GM23248 (cell line): ENCODE measurements around the gene TBCK. TPM values are rescaled to one million over a fixed set of nuclear protein-coding genes. Genes with fewer than 3 reads are reported as not detected.

Experiments used
- DNase-seq: peaks from one replicate; pipeline ENCODE4 v3.0.0-alpha.2; 2015
- H2AFZ ChIP-seq: fragments of 200-600 bp; sonication (generic); 2 replicates; pipeline ENCODE4 v1.6.1; 2016; ENCODE audit warnings: antibody characterized with exemption
- H3F3A ChIP-seq: fragments of 200-600 bp; sonication (generic); 2 replicates; pipeline ENCODE4 v1.6.1; 2016; ENCODE audit warnings: mild to moderate bottlenecking, antibody characterized with exemption, mixed run types; ENCODE audit not compliant: insufficient read depth
- H3K27ac ChIP-seq: fragments of 200-600 bp; sonication (generic); 2 replicates; pipeline ENCODE4 v1.5.1; 2016; ENCODE audit warnings: mild to moderate bottlenecking
- H3K27me3 ChIP-seq: fragments of 200-600 bp; sonication (generic); replicated peaks from 2 replicates; pipeline ENCODE4 v1.6.1; 2016; ENCODE audit warnings: mild to moderate bottlenecking; ENCODE audit not compliant: insufficient read depth
- H3K36me3 ChIP-seq: fragments of 200-600 bp; sonication (generic); 2 replicates; pipeline ENCODE4 v1.6.1; 2016; ENCODE audit warnings: low read depth, mild to moderate bottlenecking
- H3K4me1 ChIP-seq: fragments of 200-600 bp; sonication (generic); 2 replicates; pipeline ENCODE4 v1.6.1; 2016; ENCODE audit warnings: mild to moderate bottlenecking; ENCODE audit not compliant: insufficient read depth
- H3K4me2 ChIP-seq: fragments of 200-600 bp; sonication (generic); one replicate; pipeline ENCODE4 v1.6.1; 2016; ENCODE audit warnings: mild to moderate bottlenecking; ENCODE audit not compliant: unreplicated experiment
- H3K4me3 ChIP-seq: fragments of 200-600 bp; sonication (generic); 2 replicates; pipeline ENCODE4 v1.5.1; 2016; ENCODE audit warnings: mild to moderate bottlenecking
- H3K79me2 ChIP-seq: fragments of 200-600 bp; sonication (generic); 2 replicates; pipeline ENCODE4 v1.6.1; 2016; ENCODE audit warnings: mild to moderate bottlenecking; ENCODE audit not compliant: insufficient read depth
- H3K9ac ChIP-seq: fragments of 200-600 bp; sonication (generic); 2 replicates; pipeline ENCODE4 v1.6.1; 2016; ENCODE audit warnings: mild to moderate bottlenecking
- H3K9me2 ChIP-seq: fragments of 200-600 bp; sonication (generic); 2 replicates; pipeline ENCODE4 v1.6.1; 2016; ENCODE audit warnings: mixed run types, mild to moderate bottlenecking, moderate library complexity; ENCODE audit not compliant: insufficient read depth
- H3K9me3 ChIP-seq: fragments of 200-600 bp; sonication (generic); one replicate; pipeline ENCODE4 v1.6.1; 2017; ENCODE audit warnings: low read depth
- H4K20me1 ChIP-seq: fragments of 200-600 bp; sonication (generic); 2 replicates; pipeline ENCODE4 v1.6.0; 2016; ENCODE audit not compliant: insufficient read depth
- EZH2 ChIP-seq: fragments of 200-600 bp; sonication (generic); IDR thresholded peaks from 2 replicates; pipeline ENCODE4 v1.6.1; 2018; ENCODE audit warnings: antibody characterized with exemption, mild to moderate bottlenecking; ENCODE audit not compliant: insufficient read depth, poor library complexity, severe bottlenecking
- EZH2phosphoT487 ChIP-seq: fragments of 200-600 bp; sonication (generic); IDR thresholded peaks from 2 replicates; pipeline ENCODE4 v1.6.1; 2018; ENCODE audit warnings: antibody characterized with exemption, moderate library complexity, mild to moderate bottlenecking, low read depth; ENCODE audit not compliant: insufficient read depth
- WGBS, 2 experiments: methylation state at CpG; one replicate each; pipeline ENCODE4 v1.1.6; 2015 to 2017; ENCODE audit warnings: low lambda C conversion rate in 2 of 2, low coverage in 1 of 2; ENCODE audit errors: missing lambda C conversion rate in 2 of 2; 5-methylcytosine and 5-hydroxymethylcytosine counted together
- in situ Hi-C: fragments of 300-500 bp; cut with MboI; formaldehyde crosslinking; loops from 2 replicates; pipeline ENCODE4 v1.15.0; 2020
- polyA plus RNA-seq: library from polyadenylated mRNA; unstranded; fragments of >200 nt; fragmentation: Nextera tagmentation; extraction: Ambion mirVana; gene quantifications from 2 replicates; pipeline ENCODE4 v1.2.1, GENCODE V29; 2016
- total RNA-seq: library from RNA; depleted of rRNA; stranded (reverse); fragments of >200 nt; shearing (Covaris generic); gene quantifications from 2 replicates; pipeline ENCODE4 v1.2.3, GENCODE V29; 2014

Gene TBCK
- total and polyA plus RNA-seq, 2 experiments from 2014 or later: 35.2 to 45.8 TPM

GRCh38 chr4:106033469-106033868, 282.5 kb downstream of the TBCK start:
- 0 out of 2 replicates have a peak overlapping the region, but pooled peaks have one; percentile 17 for H3K27ac ChIP-seq
- no peak overlapping the region for H3K4me2 ChIP-seq
- no peaks in the 10 kb centered on the region for H3K79me2 ChIP-seq
- no peak overlapping the region for H2AFZ ChIP-seq
- H3F3A ChIP-seq: 0 out of 2 replicates have a peak, but pooled peaks cover 4% of the 10 kb centered on the region
- DNase-seq: peak; percentile 2
- TF ChIP-seq EZH2phosphoT487: no peak
- TF ChIP-seq EZH2: no peak
- no peak overlapping the region for H3K9ac ChIP-seq
- H3K27me3 ChIP-seq: no peaks in the 10 kb centered on the region
- H3K4me3 ChIP-seq: no peak overlapping the region
- H3K36me3 ChIP-seq: no peaks in the 10 kb centered on the region
- peaks cover 18% of the 10 kb centered on the region for H3K4me1 ChIP-seq
- no peaks in the 10 kb centered on the region for H3K9me3 ChIP-seq
- H4K20me1 ChIP-seq: no peaks in the 10 kb centered on the region
- no peaks in the 10 kb centered on the region for H3K9me2 ChIP-seq
- in situ Hi-C loops: no loop called here

GRCh38 chr4:106032851-106033286, 283.1 kb downstream of the TBCK start:
- WGBS, 2 experiments: 25 to 29% methylated on average over 1 of the region's 1 CpG
- H3K27ac ChIP-seq: 0 out of 2 replicates have a peak overlapping the region, but pooled peaks have one; percentile 17

GRCh38 chr4:106022454-106022853, 293.6 kb downstream of the TBCK start:
- Histone ChIP-seq H4K20me1 (no peaks in the 10 kb centered on the region), H3K79me2 (no peaks in the 10 kb centered on the region), H3F3A (no peaks in the 10 kb centered on the region), H3K36me3 (no peaks in the 10 kb centered on the region), H3K27me3 (no peaks in the 10 kb centered on the region; the same call in 1 of the 2 replicates), H3K27ac (no peak overlapping the region), H3K4me1 (peaks cover 10% of the 10 kb centered on the region), H3K4me2 (no peak overlapping the region), H3K4me3 (no peak overlapping the region), H2AFZ (no peak overlapping the region), H3K9ac (no peak overlapping the region), H3K9me2 (no peaks in the 10 kb centered on the region), H3K9me3 (no peaks in the 10 kb centered on the region)
- in situ Hi-C loops: no loop called here
- DNase-seq: no peak
- TF ChIP-seq EZH2 (no peak), EZH2phosphoT487 (no peak)
- WGBS, 2 experiments: 57 to 60% methylated on average over 2 of the region's 2 CpGs

More at GRCh38 chr4:106032851-106033286, 283.1 kb downstream of the TBCK start:
- H3F3A ChIP-seq: 0 out of 2 replicates have a peak, but pooled peaks cover 4% of the 10 kb centered on the region
- H3K36me3 ChIP-seq: no peaks in the 10 kb centered on the region
- H4K20me1 ChIP-seq: no peaks in the 10 kb centered on the region
- DNase-seq: peak; percentile 69
- no peak overlapping the region for H2AFZ ChIP-seq
- no peak overlapping the region for H3K4me2 ChIP-seq
- no peaks in the 10 kb centered on the region for H3K27me3 ChIP-seq
- H3K9me3 ChIP-seq: no peaks in the 10 kb centered on the region
- peaks cover 18% of the 10 kb centered on the region for H3K4me1 ChIP-seq
- no peak for TF ChIP-seq EZH2phosphoT487
- TF ChIP-seq EZH2: no peak
- H3K4me3 ChIP-seq: no peak overlapping the region
- H3K79me2 ChIP-seq: no peaks in the 10 kb centered on the region
- H3K9ac ChIP-seq: no peak overlapping the region
- no peaks in the 10 kb centered on the region for H3K9me2 ChIP-seq
- in situ Hi-C loops: no loop called here

GRCh38 chr4:106021737-106022410, 294.1 kb downstream of the TBCK start:
- H3K9me3 ChIP-seq: no peaks in the 10 kb centered on the region
- no peak for DNase-seq
- in situ Hi-C loops: no loop called here
- no peaks in the 10 kb centered on the region for H3K9me2 ChIP-seq
- no peaks in the 10 kb centered on the region for H3F3A ChIP-seq
- TF ChIP-seq EZH2: no peak
- TF ChIP-seq EZH2phosphoT487: no peak
- H3K9ac ChIP-seq: no peak overlapping the region
- H2AFZ ChIP-seq: no peak overlapping the region
- H3K36me3 ChIP-seq: no peaks in the 10 kb centered on the region
- peaks cover 10% of the 10 kb centered on the region for H3K4me1 ChIP-seq
- H4K20me1 ChIP-seq: no peaks in the 10 kb centered on the region
- WGBS, 2 experiments: 71 to 74% methylated on average over 5 of the region's 5 CpGs
- H3K4me2 ChIP-seq: no peak overlapping the region
- H3K4me3 ChIP-seq: no peak overlapping the region
- no peaks in the 10 kb centered on the region for H3K79me2 ChIP-seq
- H3K27me3 ChIP-seq: no peaks in the 10 kb centered on the region; the same call in 1 of the 2 replicates
- no peak overlapping the region for H3K27ac ChIP-seq
